ENCODE measurements around the gene HDAC4. TPM values are rescaled to one million over a fixed set of nuclear protein-coding genes. Genes with fewer than 3 reads are reported as not detected.
"Not testable (repeated sequence)": the region's sequence is repeated elsewhere in the genome, so short reads cannot be mapped to it uniquely, and the experiment has no call there.

The HDAC4 gene
- total RNA-seq, 4 donors from 2014 or later, result 68.0 to 123 (median 86.5) TPM

DNA sequence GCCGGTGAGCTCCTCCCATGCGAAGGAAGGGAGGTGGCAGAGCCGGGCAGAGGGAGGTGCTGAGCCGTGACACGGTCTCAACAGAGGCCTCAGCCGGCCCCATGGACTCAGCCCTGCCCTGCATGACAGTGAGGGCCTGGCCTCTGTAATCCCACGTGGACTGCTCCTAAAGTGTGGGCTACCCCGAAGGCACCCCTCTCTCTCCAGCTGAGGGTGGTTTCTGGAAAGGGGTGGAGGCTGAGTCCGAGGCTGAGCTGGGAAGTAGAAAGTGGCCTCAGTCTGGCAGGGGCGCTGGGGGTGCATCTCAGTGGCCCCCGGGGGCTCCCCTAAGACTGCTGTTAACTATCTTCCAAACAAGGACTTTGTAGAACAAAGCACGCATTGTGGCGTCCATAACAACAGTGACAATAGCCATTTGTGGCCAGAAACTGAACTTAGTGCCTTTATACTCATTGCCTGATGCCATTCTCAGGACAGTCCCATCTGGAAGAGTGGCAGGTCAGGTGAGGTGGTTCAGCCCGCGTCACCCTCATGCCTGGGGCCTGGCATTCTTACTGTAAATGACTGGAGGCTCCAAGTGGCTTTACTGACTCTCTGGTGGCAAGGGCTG, 360.6 kb downstream of the HDAC4 start:
- 45 to 58% methylated on average over 10 to 14 of the region's 15 CpGs for WGBS, 2 donors
- Histone ChIP-seq H3K36me3 (no peaks in the 10 kb centered on the region), H3K4me3 (no peak overlapping the region), H3K4me1 (peaks cover 0 to 16% (median 3%) of the 10 kb centered on the region in 4 donors), H3K9me3 (no peaks in the 10 kb centered on the region), H3K27me3 (no peaks in the 10 kb centered on the region), H3K27ac (peak overlapping the region in 3 of 4 donors; percentile 52 to 83 (median 74))
- no peak for DNase-seq (ENCODE audit: low spot score in 2 of 2)
- TF ChIP-seq POLR2A (IDR thresholded peaks at IDR 0.05) (no peak), EP300 (IDR thresholded peaks at IDR 0.05) (peak in 1 of 2 donors; percentile 8)

DNA sequence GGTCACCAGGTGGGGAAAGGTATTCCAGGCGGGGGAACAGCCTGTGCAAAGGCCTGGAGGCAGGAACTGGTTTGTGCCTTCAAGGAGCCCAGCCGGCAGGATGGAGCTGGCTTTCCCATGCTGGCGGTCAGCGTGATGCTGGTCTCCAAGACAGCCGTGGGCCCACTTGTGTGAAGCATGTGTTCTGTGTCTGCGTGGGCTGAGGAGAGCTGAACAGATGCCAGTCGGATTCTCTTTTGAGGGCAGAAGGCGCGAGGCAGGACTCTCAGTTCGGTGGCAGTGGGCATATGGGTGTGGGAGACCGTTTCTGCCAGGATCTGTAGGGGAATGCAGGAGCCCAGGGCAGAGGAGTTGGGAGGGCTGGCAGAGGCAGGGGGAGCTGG, 361.4 kb downstream of the HDAC4 start:
- 59 to 74% methylated on average over 7 to 11 of the region's 11 CpGs for WGBS, 2 donors
- TF ChIP-seq, protein P1, sequence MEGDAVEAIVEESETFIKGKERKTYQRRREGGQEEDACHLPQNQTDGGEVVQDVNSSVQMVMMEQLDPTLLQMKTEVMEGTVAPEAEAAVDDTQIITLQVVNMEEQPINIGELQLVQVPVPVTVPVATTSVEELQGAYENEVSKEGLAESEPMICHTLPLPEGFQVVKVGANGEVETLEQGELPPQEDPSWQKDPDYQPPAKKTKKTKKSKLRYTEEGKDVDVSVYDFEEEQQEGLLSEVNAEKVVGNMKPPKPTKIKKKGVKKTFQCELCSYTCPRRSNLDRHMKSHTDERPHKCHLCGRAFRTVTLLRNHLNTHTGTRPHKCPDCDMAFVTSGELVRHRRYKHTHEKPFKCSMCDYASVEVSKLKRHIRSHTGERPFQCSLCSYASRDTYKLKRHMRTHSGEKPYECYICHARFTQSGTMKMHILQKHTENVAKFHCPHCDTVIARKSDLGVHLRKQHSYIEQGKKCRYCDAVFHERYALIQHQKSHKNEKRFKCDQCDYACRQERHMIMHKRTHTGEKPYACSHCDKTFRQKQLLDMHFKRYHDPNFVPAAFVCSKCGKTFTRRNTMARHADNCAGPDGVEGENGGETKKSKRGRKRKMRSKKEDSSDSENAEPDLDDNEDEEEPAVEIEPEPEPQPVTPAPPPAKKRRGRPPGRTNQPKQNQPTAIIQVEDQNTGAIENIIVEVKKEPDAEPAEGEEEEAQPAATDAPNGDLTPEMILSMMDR (IDR thresholded peaks at IDR 0.05), result no peak
- peak in 1 of 2 donors; percentile 42 for TF ChIP-seq EP300 (IDR thresholded peaks at IDR 0.05)
- H3K4me1 ChIP-seq, result peaks cover 0 to 21% (median 3%) of the 10 kb centered on the region in 4 donors
- peak overlapping the region in 3 of 4 donors; percentile 52 to 83 (median 74) for H3K27ac ChIP-seq
- no peak overlapping the region for H3K4me3 ChIP-seq
- H3K27me3 ChIP-seq, result no peaks in the 10 kb centered on the region
- H3K9me3 ChIP-seq, result no peaks in the 10 kb centered on the region
- H3K36me3 ChIP-seq, result no peaks in the 10 kb centered on the region
- DNase-seq (ENCODE audit: low spot score in 2 of 2), result no peak

DNA sequence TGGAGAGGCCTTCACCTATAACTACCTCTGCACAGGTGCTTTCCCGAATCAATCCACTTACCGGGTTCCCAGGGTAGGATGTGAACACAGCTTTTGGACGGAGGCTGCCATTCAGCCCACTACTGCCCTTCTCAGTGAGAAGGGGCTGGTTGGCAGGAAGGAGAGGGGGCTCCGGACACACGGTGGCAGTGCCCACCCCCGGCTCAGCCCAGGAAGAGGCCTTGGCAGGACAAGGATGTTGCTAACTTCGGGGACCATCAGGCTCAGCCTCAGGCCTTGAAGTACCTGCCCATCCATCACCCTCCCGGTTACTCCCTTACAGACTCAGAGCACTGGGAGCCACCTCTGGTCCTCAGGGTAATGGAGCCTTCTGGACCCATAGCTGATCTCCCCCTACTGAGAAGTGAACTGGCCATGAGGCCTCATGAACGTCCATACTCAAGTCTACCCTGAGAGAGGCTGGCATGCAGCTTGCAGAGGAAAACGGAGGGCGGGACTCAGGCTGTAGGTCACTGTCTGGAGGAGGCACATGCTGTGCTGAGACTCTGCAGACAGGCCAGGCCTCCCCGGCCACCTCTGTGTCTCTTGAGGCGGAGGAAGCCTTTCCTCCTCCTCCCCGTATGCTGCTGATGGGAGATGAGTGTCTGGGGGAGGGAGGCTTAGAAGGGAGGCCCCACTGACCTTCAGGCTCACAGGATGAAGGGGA, 361.9 kb downstream of the HDAC4 start:
- no peaks in the 10 kb centered on the region for H3K27me3 ChIP-seq
- WGBS, 2 donors, result 71 to 72% methylated on average over 10 to 13 of the region's 14 CpGs
- no peak for TF ChIP-seq POLR2A (IDR thresholded peaks at IDR 0.05)
- TF ChIP-seq, protein P1 (IDR thresholded peaks at IDR 0.05), result no peak
- TF ChIP-seq EP300 (IDR thresholded peaks at IDR 0.05), result no peak
- H3K4me1 ChIP-seq, result peaks cover 0 to 21% (median 3%) of the 10 kb centered on the region in 4 donors
- no peaks in the 10 kb centered on the region for H3K9me3 ChIP-seq
- peak overlapping the region in 2 of 4 donors; percentile 50 to 83 for H3K27ac ChIP-seq
- no peak overlapping the region for H3K4me3 ChIP-seq
- no peak for DNase-seq (ENCODE audit: low spot score in 2 of 2)
- no peaks in the 10 kb centered on the region for H3K36me3 ChIP-seq

DNA sequence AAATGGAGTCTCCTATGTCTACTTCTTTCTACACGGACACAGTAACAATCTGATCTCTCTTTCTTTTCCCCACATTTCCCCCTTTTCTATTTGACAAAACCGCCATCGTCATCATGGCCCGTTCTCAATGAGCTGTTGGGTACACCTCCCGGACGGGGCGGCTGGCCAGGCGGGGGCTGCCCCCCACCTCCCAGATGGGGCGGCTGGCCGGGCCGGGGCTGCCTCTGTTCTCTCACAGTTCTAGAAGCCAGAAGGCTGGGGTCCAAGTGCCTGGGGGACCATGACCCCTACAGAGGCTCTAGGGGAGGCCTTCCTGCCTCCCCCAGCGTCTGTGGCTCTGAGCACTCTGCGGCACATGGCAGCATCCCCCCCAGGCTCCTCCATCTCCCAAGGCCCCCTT, 362.5 kb downstream of the HDAC4 start:
- not testable (repeated sequence) for H3K4me3 ChIP-seq; H3K36me3 ChIP-seq; H3K27me3 ChIP-seq; H3K9me3 ChIP-seq; DNase-seq (ENCODE audit: low spot score in 2 of 2)
- 86 to 95% methylated on average over 7 to 12 of the region's 13 CpGs for WGBS, 2 donors
- Histone ChIP-seq H3K27ac (peak overlapping the region in 1 of 4 donors; percentile 83), H3K4me1 (peaks cover 0 to 21% (median 3%) of the 10 kb centered on the region in 4 donors)

DNA sequence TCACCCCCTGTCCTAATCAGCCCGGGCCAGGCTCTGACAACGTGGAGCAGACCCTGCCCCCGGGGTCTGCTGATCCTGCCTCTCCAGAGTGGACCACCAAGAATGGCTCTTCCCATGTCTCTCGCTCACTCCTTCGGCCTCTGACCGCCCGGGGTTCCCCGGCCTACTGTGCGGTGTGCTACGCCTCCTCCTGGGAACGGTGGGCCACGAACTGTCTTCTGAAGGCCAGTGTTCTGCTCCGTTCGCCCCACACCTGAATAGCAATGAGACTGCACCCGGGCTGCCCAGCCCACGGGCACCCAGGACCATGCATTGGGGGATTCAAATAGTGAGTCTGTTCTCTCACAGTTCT, 363.3 kb downstream of the HDAC4 start:
- no peak for TF ChIP-seq EP300 (IDR thresholded peaks at IDR 0.05)
- TF ChIP-seq POLR2A (IDR thresholded peaks at IDR 0.05), result no peak
- TF ChIP-seq, protein P1 (IDR thresholded peaks at IDR 0.05), result no peak
- Histone ChIP-seq H3K4me1 (peaks cover 0 to 21% (median 3%) of the 10 kb centered on the region in 4 donors), H3K27ac (peak overlapping the region in 1 of 4 donors; percentile 14), H3K9me3 (no peaks in the 10 kb centered on the region), H3K27me3 (no peaks in the 10 kb centered on the region), H3K4me3 (no peak overlapping the region), H3K36me3 (no peaks in the 10 kb centered on the region)
- DNase-seq (ENCODE audit: low spot score in 2 of 2), result no peak
- WGBS, 2 donors, result 83 to 89% methylated on average over 16 of the region's 16 CpGs

DNA sequence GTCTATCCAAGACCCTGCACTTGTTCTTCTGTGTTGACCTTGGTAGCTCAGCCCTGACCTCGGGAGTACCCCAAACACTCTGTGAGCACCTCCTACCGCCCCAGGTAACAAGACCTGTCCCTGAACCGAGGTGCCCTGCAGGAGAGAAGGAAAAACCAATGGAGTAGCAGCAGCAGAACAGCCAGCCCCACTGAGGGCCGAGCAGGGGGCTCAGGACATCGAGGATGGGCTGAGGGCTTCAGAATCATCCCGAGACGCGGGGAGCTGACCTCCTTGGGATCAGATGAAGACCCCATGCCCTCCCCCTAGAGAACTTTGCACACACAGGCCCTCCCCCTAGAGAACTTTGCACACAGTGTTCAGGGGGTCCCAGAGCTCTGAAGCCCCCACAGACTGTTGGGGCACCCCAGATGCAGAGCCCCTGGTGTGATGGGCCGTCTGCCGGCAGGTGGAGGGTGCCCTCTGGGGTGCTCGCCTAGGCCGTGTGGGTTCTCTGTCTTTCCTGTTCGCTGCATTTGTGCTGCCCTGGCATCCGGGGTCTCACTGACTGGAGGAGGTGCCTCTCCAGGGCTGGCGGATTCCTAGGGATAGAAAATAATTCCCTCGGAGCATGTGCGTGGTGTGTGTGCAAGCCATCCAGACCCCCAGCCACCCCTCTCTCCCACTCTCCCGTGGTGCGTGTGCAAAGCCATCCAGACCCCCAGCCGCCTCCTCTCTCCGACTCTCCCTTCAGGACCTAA, 363.8 kb downstream of the HDAC4 start:
- TF ChIP-seq, protein P1 (IDR thresholded peaks at IDR 0.05), result no peak
- TF ChIP-seq POLR2A (IDR thresholded peaks at IDR 0.05) (no peak), EP300 (IDR thresholded peaks at IDR 0.05) (no peak)
- 90 to 96% methylated on average over 15 to 19 of the region's 21 CpGs for WGBS, 2 donors
- no peak for DNase-seq (ENCODE audit: low spot score in 2 of 2)

More for the DNA sequence above, 363.8 kb downstream of the HDAC4 start:
- Histone ChIP-seq H3K4me1 (peaks cover 0 to 21% (median 3%) of the 10 kb centered on the region in 4 donors), H3K36me3 (no peaks in the 10 kb centered on the region), H3K27me3 (no peaks in the 10 kb centered on the region), H3K4me3 (no peak overlapping the region), H3K9me3 (no peaks in the 10 kb centered on the region), H3K27ac (peak overlapping the region in 1 of 4 donors; percentile 31)

All from tibial nerve (tissue), 4 donors.